Activated CD8-positive, alpha-beta T cell treated with anti-CD3 and anti-CD28 coated beads, Interleukin-2, amount 10 ng/mL, durations not matched to agents 7 days and 5 days (primary cell): ENCODE results near the gene RNF175. TPM values are rescaled to one million over a fixed set of nuclear protein-coding genes. Genes with fewer than 3 reads are reported as not detected.

ENCODE experiments used
- ATAC-seq: fragments of 150-1000 bp; cut with Tn5 transposase; one replicate; pipeline ENCODE4 v1.10.0; 2021; ENCODE audit warnings: moderate library complexity
- CTCF ChIA-PET: fragments of 350-600 bp; sonication (Branson Sonifier 250); formaldehyde crosslinking; loops from one replicate; lab custom pipeline; 2021; ENCODE audit warnings: antibody characterized with exemption; lab: Charles Lee
- POLR2A ChIA-PET: fragments of 350-600 bp; sonication (Branson Sonifier 250); formaldehyde crosslinking; loops from one replicate; lab custom pipeline; 2021; ENCODE audit warnings: antibody characterized with exemption; lab: Charles Lee
- DNase-seq: peaks from one replicate; pipeline ENCODE4 v3.0.0-alpha.2; 2020
- H3K27ac Mint-ChIP-seq: one replicate; pipeline ENCODE4 v1.8.0; 2021; ENCODE audit warnings: mild to moderate bottlenecking, mixed read lengths
- H3K27me3 Mint-ChIP-seq: one replicate; pipeline ENCODE4 v1.8.0; 2021; ENCODE audit warnings: low read depth, mixed read lengths
- H3K36me3 Mint-ChIP-seq: one replicate; pipeline ENCODE4 v1.8.0; 2021; ENCODE audit warnings: low read depth, mixed read lengths
- H3K4me1 Mint-ChIP-seq: one replicate; pipeline ENCODE4 v1.8.0; 2021; ENCODE audit warnings: low read depth, mixed read lengths
- H3K4me3 Mint-ChIP-seq: one replicate; pipeline ENCODE4 v1.8.0; 2021; ENCODE audit warnings: mild to moderate bottlenecking, mixed read lengths
- H3K9me3 Mint-ChIP-seq: one replicate; pipeline ENCODE4 v1.8.0; 2022; ENCODE audit warnings: mixed read lengths; ENCODE audit not compliant: insufficient read depth
- total RNA-seq, 2 experiments: library from RNA; stranded (reverse); gene quantifications; one replicate each; pipeline ENCODE4 v1.2.3, GENCODE V29; 2021

The RNF175 gene
- not detected for total RNA-seq

GRCh38 chr4:153759407-153760316 is at the start of gene RNF175:
RNF175 (minus strand) TSS chr4:153760024; CDS start chr4:153759862, 162 bp downstream.
- peak; percentile 73 for ATAC-seq
- ChIA-PET CTCF (no interaction called here), POLR2A (no interaction called here)
- Mint-ChIP-seq H3K36me3 (no peaks in the 10 kb centered on the region), H3K4me1 (no peaks in the 10 kb centered on the region), H3K27ac (no peak within 1 kb of the TSS), H3K4me3 (peak within 1 kb of the TSS; percentile 32), H3K9me3 (no peaks in the 10 kb centered on the region), H3K27me3 (peaks cover 43% of the 10 kb centered on the region)
- no peak for DNase-seq

GRCh38 chr4:153809307-153809706 is 49.5 kb upstream of the RNF175 start:
- Mint-ChIP-seq H3K36me3 (no peaks in the 10 kb centered on the region), H3K4me1 (peaks cover 26% of the 10 kb centered on the region), H3K27ac (peak overlapping the region; percentile 30), H3K4me3 (no peak overlapping the region), H3K9me3 (no peaks in the 10 kb centered on the region), H3K27me3 (peaks cover 7% of the 10 kb centered on the region)
- ChIA-PET CTCF (no interaction called here), POLR2A (no interaction called here)
- peak; percentile 92 for ATAC-seq
- DNase-seq: peak; percentile 62

DNA sequence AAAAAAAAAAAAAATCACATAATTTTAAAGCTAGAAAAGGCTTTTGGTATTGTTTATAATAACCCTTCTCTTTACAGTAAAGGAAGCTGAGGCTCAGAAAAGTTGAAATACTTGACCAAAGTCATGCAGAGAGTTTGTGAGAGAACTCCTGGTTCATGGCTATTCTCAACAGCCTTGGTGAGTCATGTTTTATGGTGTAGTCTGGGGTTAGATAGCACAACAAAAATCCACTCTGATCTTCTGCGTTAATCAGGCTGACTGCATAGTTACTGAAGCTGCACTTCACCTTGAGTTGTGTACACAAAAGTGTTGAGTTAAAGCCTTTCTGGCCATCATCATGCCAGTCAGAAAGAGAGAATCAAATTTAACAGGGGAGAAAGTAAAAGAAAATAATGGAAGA is 48.4 kb upstream of the RNF175 start:
- Mint-ChIP-seq H3K9me3 (no peaks in the 10 kb centered on the region), H3K36me3 (no peaks in the 10 kb centered on the region), H3K4me3 (no peak overlapping the region), H3K27ac (no peak overlapping the region), H3K4me1 (peaks cover 26% of the 10 kb centered on the region), H3K27me3 (peaks cover 8% of the 10 kb centered on the region)
- POLR2A ChIA-PET: no interaction called here
- DNase-seq (no peak), ATAC-seq (no peak)
- CTCF ChIA-PET: no interaction called here

- no peak overlapping the region for H3K4me3 Mint-ChIP-seq
- ATAC-seq: no peak
- CTCF ChIA-PET: no interaction called here
- H3K36me3 Mint-ChIP-seq: no peaks in the 10 kb centered on the region
- no peak overlapping the region for H3K27ac Mint-ChIP-seq
- no peak for DNase-seq
- POLR2A ChIA-PET: no interaction called here
- peaks cover 6% of the 10 kb centered on the region for H3K27me3 Mint-ChIP-seq
- peaks cover 26% of the 10 kb centered on the region for H3K4me1 Mint-ChIP-seq
- H3K9me3 Mint-ChIP-seq: no peaks in the 10 kb centered on the region
Observed at GRCh38 chr4:153806073-153806472, 46.2 kb upstream of the RNF175 start.

- Mint-ChIP-seq H3K27me3 (peaks cover 12% of the 10 kb centered on the region), H3K4me1 (peaks cover 17% of the 10 kb centered on the region), H3K4me3 (no peak overlapping the region), H3K27ac (no peak overlapping the region), H3K36me3 (no peaks in the 10 kb centered on the region), H3K9me3 (no peaks in the 10 kb centered on the region)
- ChIA-PET CTCF (no interaction called here), POLR2A (no interaction called here)
- DNase-seq (no peak), ATAC-seq (no peak)
Observed at GRCh38 chr4:153804722-153805121, 44.9 kb upstream of the RNF175 start.

- Mint-ChIP-seq H3K27ac (no peak overlapping the region), H3K4me3 (no peak overlapping the region), H3K27me3 (peaks cover 48% of the 10 kb centered on the region), H3K9me3 (no peaks in the 10 kb centered on the region), H3K36me3 (no peaks in the 10 kb centered on the region), H3K4me1 (no peaks in the 10 kb centered on the region)
- ChIA-PET CTCF (no interaction called here), POLR2A (no interaction called here)
- ATAC-seq (no peak), DNase-seq (no peak)
Observed at GRCh38 chr4:153799694-153800074, 39.9 kb upstream of the RNF175 start.

GRCh38 chr4:153798901-153799693 is 39.3 kb upstream of the RNF175 start:
- Mint-ChIP-seq H3K36me3 (no peaks in the 10 kb centered on the region), H3K27me3 (peaks cover 54% of the 10 kb centered on the region), H3K4me1 (no peaks in the 10 kb centered on the region), H3K9me3 (no peaks in the 10 kb centered on the region), H3K4me3 (no peak overlapping the region), H3K27ac (no peak overlapping the region)
- no peak for DNase-seq
- CTCF ChIA-PET: interaction anchor here (1.0 kb wide), 1 partner anchor 13 kb away, joined by 3 read pairs; no protein-coding TSS in a partner anchor
- no peak for ATAC-seq
- POLR2A ChIA-PET: no interaction called here

DNA sequence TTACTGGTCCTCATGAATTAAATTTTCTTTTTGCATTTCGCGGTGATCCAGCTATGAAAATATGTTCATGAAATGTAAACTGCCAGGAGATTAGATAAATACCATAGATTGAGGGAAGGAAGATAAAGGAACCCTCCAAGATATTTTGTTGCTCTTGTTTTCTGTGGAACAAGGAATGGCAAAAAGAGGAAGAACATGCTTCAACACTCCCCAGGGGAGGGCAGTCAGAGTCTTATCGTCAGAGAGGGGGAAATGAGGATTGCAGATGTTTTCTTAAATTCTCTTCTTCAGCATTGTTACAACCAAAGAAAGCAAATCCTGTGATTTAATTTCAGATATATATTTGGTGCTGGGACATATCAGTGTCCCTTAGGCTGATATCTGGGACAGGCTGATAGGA is 38.6 kb upstream of the RNF175 start:
- no peak for ATAC-seq
- Mint-ChIP-seq H3K36me3 (no peaks in the 10 kb centered on the region), H3K4me3 (no peak overlapping the region), H3K27me3 (peaks cover 59% of the 10 kb centered on the region), H3K27ac (no peak overlapping the region), H3K9me3 (no peaks in the 10 kb centered on the region), H3K4me1 (no peaks in the 10 kb centered on the region)
- CTCF ChIA-PET: interaction anchor here (1.0 kb wide), 1 partner anchor 12 kb away, joined by 3 read pairs; no protein-coding TSS in a partner anchor
- no peak for DNase-seq
- POLR2A ChIA-PET: no interaction called here

- Mint-ChIP-seq H3K9me3 (no peaks in the 10 kb centered on the region), H3K27me3 (peaks cover 82% of the 10 kb centered on the region), H3K4me1 (peaks cover 21% of the 10 kb centered on the region), H3K36me3 (no peaks in the 10 kb centered on the region), H3K4me3 (no peak overlapping the region), H3K27ac (no peak overlapping the region)
- CTCF ChIA-PET: interaction anchor here (2.1 kb wide), 1 partner anchor 8 kb away, joined by 11 read pairs; no protein-coding TSS in a partner anchor
- no peak for DNase-seq
- POLR2A ChIA-PET: no interaction called here
- no peak for ATAC-seq
Observed at GRCh38 chr4:153794006-153794405, 34.2 kb upstream of the RNF175 start.

DNA sequence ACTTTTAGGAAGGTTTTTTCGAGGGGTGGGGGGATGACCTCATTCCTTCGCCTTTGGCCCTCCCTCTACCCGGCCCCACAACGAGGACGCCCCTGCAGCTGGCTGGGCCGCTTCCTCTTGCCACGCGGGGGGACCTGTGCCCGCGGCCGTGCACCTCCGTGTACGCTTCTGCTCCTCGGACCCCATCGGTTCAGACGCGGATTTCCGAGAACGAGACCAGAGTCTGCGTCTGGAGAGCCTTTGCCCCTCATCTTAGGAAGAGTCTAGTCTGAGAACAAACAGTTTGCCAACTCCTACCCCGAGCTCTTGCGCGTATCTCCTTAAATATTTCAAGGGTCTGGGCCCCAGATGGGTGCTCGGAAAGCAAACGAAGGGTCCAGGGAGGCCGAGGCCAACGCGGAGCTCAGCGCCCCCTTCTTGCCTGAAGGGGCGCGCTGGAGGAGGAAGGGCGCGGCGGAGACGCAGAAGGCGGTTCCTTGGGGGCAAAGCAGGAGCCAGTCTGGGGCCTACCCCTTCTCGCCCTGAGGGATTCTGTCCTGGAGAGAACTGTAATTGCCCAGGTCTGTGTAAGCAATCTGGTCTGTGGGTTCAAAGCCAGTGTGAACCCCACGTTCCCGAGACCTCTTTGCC is 32.9 kb upstream of the RNF175 start:
- peaks cover 84% of the 10 kb centered on the region for H3K27me3 Mint-ChIP-seq
- H3K36me3 Mint-ChIP-seq: no peaks in the 10 kb centered on the region
- no peak overlapping the region for H3K27ac Mint-ChIP-seq
- H3K4me1 Mint-ChIP-seq: peaks cover 29% of the 10 kb centered on the region
- H3K4me3 Mint-ChIP-seq: peak overlapping the region; percentile 66
- ATAC-seq (no peak), DNase-seq (no peak)
- ChIA-PET CTCF (interaction anchor here (0.7 to 1.7 kb wide), 2 partner anchors 12 to 236 kb away, joined by 3 to 4 read pairs; no protein-coding TSS in a partner anchor), POLR2A (no interaction called here)
- H3K9me3 Mint-ChIP-seq: no peaks in the 10 kb centered on the region

- ATAC-seq (no peak), DNase-seq (peak; percentile 45)
- peak overlapping the region; percentile 66 for H3K4me3 Mint-ChIP-seq
- H3K36me3 Mint-ChIP-seq: no peaks in the 10 kb centered on the region
- peaks cover 84% of the 10 kb centered on the region for H3K27me3 Mint-ChIP-seq
- no peak overlapping the region for H3K27ac Mint-ChIP-seq
- no peaks in the 10 kb centered on the region for H3K9me3 Mint-ChIP-seq
- ChIA-PET POLR2A (no interaction called here), CTCF (interaction anchor here (0.6 to 1.7 kb wide), 4 partner anchors 11 to 715 kb away, joined by 3 to 6 read pairs (median 4); no protein-coding TSS in a partner anchor)
- peaks cover 29% of the 10 kb centered on the region for H3K4me1 Mint-ChIP-seq
Observed at GRCh38 chr4:153791746-153792617, 32.2 kb upstream of the RNF175 start.
